Endothelial cell of umbilical vein (primary cell): ENCODE measurements around the gene WTAP. TPM values are rescaled to one million over a fixed set of nuclear protein-coding genes. Genes with fewer than 3 reads are reported as not detected.
A peak's percentile ranks its signal among the peaks of the same experiment; 100 is the strongest.

Experiments
- Bru-seq: library from RNA; stranded (reverse); fragments of 400-500 nt; gene quantifications from one replicate; lab custom pipeline; 2021; lab: Mats Ljungman, UMichigan
- BruChase-seq, 2 experiments: library from RNA; stranded (reverse); fragments of 400-500 nt; gene quantifications; one replicate each; lab custom pipeline; 2021; lab: Mats Ljungman, UMichigan
- BruUV-seq: library from RNA; stranded (reverse); fragments of 400-500 nt; replicated peaks from 2 replicates; lab custom pipeline; 2021; lab: Mats Ljungman, UMichigan
- CTCF ChIA-PET: fragments of 300-600, 350-600 bp; sonication (Branson Sonifier 250); formaldehyde crosslinking; loops from one replicate; lab custom pipeline; 2021; ENCODE audit warnings: antibody characterized with exemption, inconsistent platforms; lab: Charles Lee
- POLR2A ChIA-PET: fragments of 300-600, 350-600 bp; sonication (Branson Sonifier 250); formaldehyde crosslinking; loops from one replicate; lab custom pipeline; 2021; ENCODE audit warnings: antibody characterized with exemption, inconsistent platforms; lab: Charles Lee
- DNase-seq: peaks from one replicate; pipeline ENCODE4 v3.0.0-alpha.2; 2011; ENCODE audit warnings: low read depth, low spot score
- FAIRE-seq: peaks from 2 replicates; lab custom pipeline; 2011; peaks lifted over from hg19 to GRCh38; lab: Jason Lieb, UNC
- H2AFZ ChIP-seq: 2 replicates; pipeline ENCODE4 v1.6.0; 2012; ENCODE audit warnings: low read depth, low read length, control low read depth, inconsistent platforms
- H3K27ac ChIP-seq: 2 replicates; pipeline ENCODE4 v1.5.1; 2011; ENCODE audit warnings: low read depth, mild to moderate bottlenecking, control low read depth, low read length, moderate library complexity; ENCODE audit not compliant: insufficient read depth
- H3K27me3 ChIP-seq, 2 experiments: 2 replicates each; pipeline versions ENCODE4 v1.6.0 to v1.6.1; 2011; ENCODE audit warnings: low read length in 2 of 2, mixed read lengths in 1 of 2; ENCODE audit not compliant: control insufficient read depth in 2 of 2, insufficient read depth in 2 of 2
- H3K36me3 ChIP-seq, 2 experiments: 2 replicates in 1 of 2; 3 replicates in 1 of 2; pipeline ENCODE4 v1.5.1; 2011; ENCODE audit warnings: low read length in 2 of 2, mild to moderate bottlenecking in 1 of 2, moderate library complexity in 1 of 2; ENCODE audit not compliant: control insufficient read depth in 2 of 2, insufficient read depth in 2 of 2; ENCODE audit errors: extremely low read depth in 1 of 2
- H3K4me1 ChIP-seq: 3 replicates; pipeline ENCODE4 v1.5.1; 2011; ENCODE audit warnings: mild to moderate bottlenecking, low read length; ENCODE audit not compliant: control insufficient read depth, insufficient read depth; ENCODE audit errors: extremely low read depth
- H3K4me2 ChIP-seq: 2 replicates; pipeline ENCODE4 v1.6.1; 2011; ENCODE audit warnings: low read length, control low read depth, mixed read lengths; ENCODE audit not compliant: insufficient read depth
- H3K4me3 ChIP-seq, 3 experiments: fragments of 200-600 bp in 1 of 3; sonication (generic), shearing (Covaris generic) in 1 of 3; replicated peaks in 1 of 3; 2 replicates each; pipeline ENCODE4 v1.5.1; 2011 to 2016; ENCODE audit warnings: control low read depth in 3 of 3, low read length in 3 of 3, mild to moderate bottlenecking in 2 of 3, inconsistent platforms in 1 of 3, low read depth in 1 of 3, moderate library complexity in 1 of 3; ENCODE audit not compliant: insufficient read depth in 1 of 3
- H3K79me2 ChIP-seq: 2 replicates; pipeline ENCODE4 v1.6.0; 2012; ENCODE audit warnings: low read length, inconsistent platforms; ENCODE audit not compliant: control insufficient read depth, insufficient read depth
- H3K9ac ChIP-seq: replicated peaks from 2 replicates; pipeline ENCODE3; 2011; ENCODE audit warnings: low read length, control low read depth; ENCODE audit not compliant: insufficient read depth; ENCODE audit errors: extremely low read depth
- H3K9me1 ChIP-seq: replicated peaks from 3 replicates; pipeline ENCODE4 v1.6.0; 2011; ENCODE audit warnings: mild to moderate bottlenecking, low read length; ENCODE audit not compliant: control insufficient read depth, insufficient read depth; ENCODE audit errors: extremely low read depth
- H3K9me3 ChIP-seq: replicated peaks from 2 replicates; pipeline ENCODE4 v1.5.1; 2012; ENCODE audit warnings: low read length, inconsistent platforms; ENCODE audit not compliant: control insufficient read depth, insufficient read depth
- H4K20me1 ChIP-seq: replicated peaks from 2 replicates; pipeline ENCODE3; 2011; ENCODE audit warnings: mild to moderate bottlenecking, low read length; ENCODE audit not compliant: control insufficient read depth, insufficient read depth; ENCODE audit errors: extremely low read depth
- JUN ChIP-seq: IDR thresholded peaks from 2 replicates; pipeline ENCODE4 v1.6.1; 2011; ENCODE audit warnings: borderline replicate concordance, low read depth; ENCODE audit not compliant: insufficient read length, insufficient read depth
- MAX ChIP-seq: IDR thresholded peaks from 2 replicates; pipeline ENCODE4 v1.6.1; 2011; ENCODE audit not compliant: insufficient read depth, insufficient read length
- MYC ChIP-seq: IDR thresholded peaks from one replicate; pipeline ENCODE4 v1.6.1; 2011; ENCODE audit warnings: mild to moderate bottlenecking, low read depth, low read length
- POLR2A ChIP-seq: IDR thresholded peaks from 2 replicates; pipeline ENCODE4 v1.6.1; 2012; ENCODE audit warnings: low read depth, mild to moderate bottlenecking, control low read depth, low read length
- POLR2AphosphoS5 ChIP-seq: IDR thresholded peaks from 2 replicates; pipeline ENCODE4 v1.6.1; 2012; ENCODE audit warnings: low read depth, mild to moderate bottlenecking, control low read depth, low read length, moderate library complexity; ENCODE audit not compliant: insufficient read depth
- dilution Hi-C: fragments of 300-500 bp; cut with MboI; formaldehyde crosslinking; loops from one replicate; pipeline ENCODE4 v1.15.0; 2019; ENCODE audit warnings: low sequenced_read_pairs; ENCODE audit not compliant: extremely low pct_ligation_motif_present
- intact Hi-C: fragments of 100-400 bp; cut with micrococcal nuclease; formaldehyde crosslinking; loops from one replicate; pipeline ENCODE4 v1.10.0; 2022
- long read RNA-seq: library from polyadenylated mRNA; stranded (forward); transcript quantifications from one replicate; pipeline ENCODE4 v2.0.0, GENCODE V29; 2021
- polyA minus RNA-seq, 3 experiments: library from RNA; depleted of rRNA, polyadenylated mRNA; stranded (reverse); fragments of >200 nt; gene quantifications; 1 replicate in 1 of 3; 2 replicates in 2 of 3; pipeline ENCODE4 v1.2.3, GENCODE V29; 2011
- polyA plus RNA-seq, 4 experiments: library from polyadenylated mRNA; depleted of rRNA in 3 of 4; stranded (reverse) in 3 of 4; unstranded in 1 of 4; fragments of >200 nt; gene quantifications; 2 replicates each; pipeline versions ENCODE4 v1.2.1 to v1.2.3, GENCODE V29; 2011 to 2012; ENCODE audit warnings: missing spikeins in 1 of 4
- total RNA-seq: library from RNA; stranded (reverse); gene quantifications from 2 replicates; pipeline ENCODE4 v1.2.3, GENCODE V29; 2021

The WTAP gene
- total RNA-seq = 75.6 and 81.6 TPM in 2 replicates
- polyA plus RNA-seq = 16.5 and 21.7 TPM in 2 replicates
- polyA plus RNA-seq (2011; cell fraction: cytosol; rRNA removed) = 20.7 and 22.2 TPM in 2 replicates
- 31.5 and 37.9 TPM in 2 replicates for polyA plus RNA-seq (2011; cell fraction: nucleus; rRNA removed)
- 51.1 and 74.2 TPM in 2 replicates for polyA plus RNA-seq (2012)
- 35.7 and 37.0 TPM in 2 replicates for polyA minus RNA-seq
- polyA minus RNA-seq (2011; cell fraction: cytosol; rRNA and poly(A)+ RNA removed) = 16.8 TPM
- polyA minus RNA-seq (2011; cell fraction: nucleus; rRNA and poly(A)+ RNA removed) = 43.8 and 60.2 TPM in 2 replicates
- Bru-seq, nascent RNA = percentile 97 among the genes with signal in this experiment
- percentile 87 among the genes with signal in this experiment for BruChase-seq, experiment 1, labeled RNA remaining after a 6-hour chase
- BruChase-seq, experiment 2, labeled RNA remaining after a 2-hour chase = percentile 93 among the genes with signal in this experiment
- long read RNA-seq, transcript WTAP-207 (7 exons, 1,430 nt) = minor isoform, 14 of 137 reads
- long read RNA-seq, transcript WTAP-206 (8 exons, 2,109 nt) = minor isoform, 18 of 137 reads
- long read RNA-seq, transcript WTAP-202 (8 exons, 3,656 nt) = minor isoform, 8 of 137 reads
- long read RNA-seq, transcript WTAP-201 (6 exons, 1,622 nt) = major isoform, 66 of 137 reads
- long read RNA-seq, partial matches to known transcripts = 21 of 137 reads
- long read RNA-seq, other reads (novel, unspliced or antisense) = 6 of 137 reads

GRCh38 chr6:159726918-159727716 is at the start of gene WTAP:
WTAP (plus strand) TSS chr6:159727506; CDS start chr6:159736266, 8,760 bp downstream.
- no peaks in the 10 kb centered on the region for H3K9me3 ChIP-seq
- CTCF ChIA-PET = interaction anchor here (0.7 to 2.8 kb wide), 8 partner anchors 10 to 553 kb away, joined by 3 to 12 read pairs (median 4); partner anchors contain the start of gene MRPL18
- BruUV-seq = no TSS peak
- H3K4me2 ChIP-seq = peak within 1 kb of the TSS; percentile 99
- no peaks in the 10 kb centered on the region for H3K36me3 ChIP-seq
- peaks cover 18% of the 10 kb centered on the region for H4K20me1 ChIP-seq
- H3K9ac ChIP-seq = peak within 1 kb of the TSS; percentile 98
- DNase-seq (peak; percentile 95), FAIRE-seq (peak; percentile 87)
- POLR2A ChIA-PET = interaction anchor here (0.9 to 3.3 kb wide), 6 partner anchors 8 to 63 kb away, joined by 3 to 21 read pairs (median 4); partner anchors contain the start of genes ACAT2, MRPL18, SOD2 and TCP1
- peaks cover 67% of the 10 kb centered on the region for H3K79me2 ChIP-seq
- H2AFZ ChIP-seq = peak within 1 kb of the TSS; percentile 82
- intact Hi-C loops = loop anchor here (1.0 kb wide), 4 partner anchors 34 to 254 kb away; partner anchors contain the start of genes ACAT2, SOD2 and TCP1
- H3K4me3 ChIP-seq = peak within 1 kb of the TSS; percentile 83 to 100 (median 89)
- dilution Hi-C loops = no loop called here
- no peaks in the 10 kb centered on the region for H3K9me1 ChIP-seq
- H3K4me1 ChIP-seq = peaks cover 21% of the 10 kb centered on the region
- H3K27me3 ChIP-seq = no peaks in the 10 kb centered on the region
- peak within 1 kb of the TSS; percentile 93 for H3K27ac ChIP-seq
- TF ChIP-seq POLR2AphosphoS5 (peak; percentile 90), POLR2A (peak; percentile 58), JUN (no peak), MYC (peak; percentile 96), MAX (peak; percentile 85)
